GM12872 (cell line): ENCODE data around the gene IL17B.
A peak's percentile ranks its signal among the peaks of the same experiment; 100 is the strongest.

Experiments used
- CTCF ChIP-seq: IDR thresholded peaks from 3 replicates; pipeline ENCODE4 v1.5.1; 2011; ENCODE audit warnings: low read depth, mild to moderate bottlenecking, low read length, moderate library complexity; ENCODE audit not compliant: insufficient read depth

Gene IL17B

DNA sequence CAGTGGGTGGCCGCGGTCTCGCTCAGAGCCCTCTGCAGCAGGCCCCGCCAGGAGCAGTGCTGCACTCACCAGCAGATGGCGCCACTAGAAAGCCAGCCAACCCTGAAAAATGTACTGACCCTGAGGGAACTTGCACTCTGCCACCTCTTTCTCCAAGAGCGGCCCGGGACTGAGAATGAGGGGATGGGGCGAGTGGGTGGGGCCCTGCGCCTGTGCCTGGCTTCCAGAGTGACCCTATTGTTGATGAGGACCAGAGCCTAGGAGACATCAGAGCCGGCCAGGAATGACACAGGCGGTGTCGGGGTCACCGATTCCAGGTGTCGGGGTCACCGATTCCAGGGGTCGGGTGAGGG is 2.9 kb upstream of the IL17B start:
- TF ChIP-seq CTCF: peak; percentile 95

GRCh38 chr5:149381261-149381985 is 2.3 kb upstream of the IL17B start:
- no peak for TF ChIP-seq CTCF

DNA sequence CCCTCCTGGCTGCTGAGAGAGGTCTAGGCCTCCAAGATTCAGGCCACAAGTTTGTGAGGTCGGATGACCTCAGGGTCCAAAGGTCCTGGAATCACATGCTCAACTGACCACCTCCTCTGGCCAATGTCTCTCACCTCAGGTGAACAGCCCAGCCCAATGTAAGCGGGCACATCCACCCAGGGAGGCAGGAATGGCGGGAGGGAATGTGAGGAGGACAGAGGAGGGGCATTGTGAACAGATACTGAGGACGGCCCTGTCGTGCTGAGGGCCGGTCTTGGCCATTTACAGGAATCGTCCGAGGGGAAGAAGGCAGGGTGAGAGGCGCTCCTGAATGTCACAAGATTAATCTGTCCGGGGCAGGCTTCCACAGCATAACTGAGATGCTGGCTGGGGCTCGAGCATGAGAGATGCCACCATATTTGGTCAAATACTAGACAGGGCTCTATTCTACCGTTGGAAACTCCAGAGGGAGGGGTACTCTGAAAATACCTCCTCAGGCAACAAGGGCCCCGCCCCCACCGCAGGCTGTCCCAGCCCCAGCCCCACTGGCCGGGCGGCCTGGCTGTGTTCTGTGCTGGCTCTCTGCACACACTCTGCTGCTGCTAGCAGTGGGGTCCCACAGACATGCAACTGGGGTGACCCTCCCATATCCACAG is 1.5 kb upstream of the IL17B start:
- TF ChIP-seq CTCF: no peak

GRCh38 chr5:149379818-149380374 is 804 bp upstream of the IL17B start:
- TF ChIP-seq CTCF: no peak

- no peak for TF ChIP-seq CTCF
Observed at GRCh38 chr5:149378241-149378820, 761 bp downstream of the IL17B start.

DNA sequence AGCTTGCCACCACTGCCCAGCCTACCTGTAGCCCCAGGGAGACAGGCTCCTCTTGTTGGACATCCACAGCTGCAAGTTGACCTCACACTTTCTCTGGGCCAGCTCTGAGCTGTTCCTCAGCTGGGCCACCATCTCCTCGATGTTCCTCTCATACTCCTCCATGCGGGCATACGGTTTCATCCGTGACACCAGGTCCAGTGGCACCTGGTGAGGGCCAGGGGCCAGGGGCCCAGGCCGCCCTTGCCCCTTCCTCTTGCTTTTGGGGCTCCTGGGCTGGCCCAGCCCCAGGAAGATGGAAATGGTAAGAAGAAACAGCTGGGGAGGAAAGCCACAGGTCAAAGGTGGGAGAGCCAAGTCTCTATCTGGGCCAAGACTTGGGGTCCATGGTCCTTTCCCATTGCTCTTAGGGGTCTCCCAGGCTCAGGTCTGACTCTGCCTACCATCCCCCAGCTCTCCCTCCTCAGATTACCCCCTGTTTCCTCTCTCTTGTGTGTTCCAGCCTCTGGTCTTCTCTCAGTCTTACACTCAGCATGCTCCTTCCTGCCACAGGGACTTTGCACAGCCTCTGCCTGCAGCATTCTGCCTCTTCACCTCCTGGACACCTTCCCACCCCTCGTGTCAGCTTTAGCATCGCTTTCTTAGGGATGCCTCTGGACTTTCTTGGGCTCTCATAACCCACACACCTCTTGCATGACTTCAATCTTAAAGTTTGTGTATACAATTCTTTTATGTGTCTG is 2.2 kb downstream of the IL17B start:
- TF ChIP-seq CTCF: no peak

DNA sequence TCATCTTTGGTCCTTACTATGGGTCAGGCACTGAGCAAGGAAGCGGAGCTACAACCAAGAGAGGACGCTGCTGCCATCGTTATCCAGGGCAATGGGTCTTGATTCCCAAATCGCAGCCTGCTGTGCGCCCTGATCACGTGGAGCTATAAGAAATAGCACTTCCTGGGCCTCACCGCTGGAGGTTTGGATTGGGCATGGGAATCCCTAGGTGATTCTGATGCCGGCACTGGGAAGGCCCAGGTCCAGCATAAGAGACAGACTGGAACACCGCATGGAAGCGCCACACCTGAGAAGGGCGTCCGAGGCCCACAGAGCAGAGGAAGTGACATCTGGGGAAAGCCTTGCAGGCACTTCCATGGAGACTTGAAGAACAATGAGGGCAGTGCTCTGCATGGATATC is 3.0 kb downstream of the IL17B start:
- TF ChIP-seq CTCF: no peak
